Upper lobe of right lung (tissue), 1 donor: Measurements from ENCODE around the gene PKIG. TPM values are rescaled to one million over a fixed set of nuclear protein-coding genes. Genes with fewer than 3 reads are reported as not detected.

Experiments used
- ATAC-seq: fragments of 200-7000 bp; cut with Tn5 transposase; one replicate; pipeline ENCODE4 v1.9.1; 2020; ENCODE audit warnings: mild to moderate bottlenecking, moderate library complexity
- DNase-seq: peaks from one replicate; pipeline ENCODE4 v3.0.0-alpha.2; 2020
- H3K27ac ChIP-seq: fragments of 200-600 bp; one replicate; pipeline ENCODE4 v1.8.0; 2022
- H3K27me3 ChIP-seq: fragments of 200-600 bp; one replicate; pipeline ENCODE4 v1.8.0; 2022; ENCODE audit warnings: mild to moderate bottlenecking
- H3K36me3 ChIP-seq: fragments of 200-600 bp; one replicate; pipeline ENCODE4 v1.8.0; 2022
- H3K4me1 ChIP-seq: fragments of 200-600 bp; one replicate; pipeline ENCODE4 v1.8.0; 2022
- H3K4me3 ChIP-seq: fragments of 200-600 bp; one replicate; pipeline ENCODE4 v1.8.0; 2022; ENCODE audit warnings: mild to moderate bottlenecking
- H3K9me3 ChIP-seq: fragments of 200-600 bp; one replicate; pipeline ENCODE4 v1.8.0; 2022
- intact Hi-C: fragments of 100-400 bp; cut with DNase I; formaldehyde crosslinking; loops from one replicate; pipeline ENCODE4 v1.11.0; 2022
- total RNA-seq: library from RNA; stranded (reverse); fragmentation: NEBNext Ultra II Directional; extraction: Animal tissue kit (Norgen Biotek cat#: 25700); gene quantifications from one replicate; pipeline ENCODE4 v1.2.1, GENCODE V29; 2021
- TF ChIP-seq, protein P1 (sequence below): fragments of 200-600 bp; IDR thresholded peaks from one replicate; pipeline ENCODE4 v1.8.0; 2022; ENCODE audit warnings: antibody characterized with exemption
- donor health status: DM: no; HTN: yes; CAD: no; lungs with severe emphysema.

PKIG gene
- total RNA-seq, 1 donor from 2014 or later, result 88.8 TPM

DNA sequence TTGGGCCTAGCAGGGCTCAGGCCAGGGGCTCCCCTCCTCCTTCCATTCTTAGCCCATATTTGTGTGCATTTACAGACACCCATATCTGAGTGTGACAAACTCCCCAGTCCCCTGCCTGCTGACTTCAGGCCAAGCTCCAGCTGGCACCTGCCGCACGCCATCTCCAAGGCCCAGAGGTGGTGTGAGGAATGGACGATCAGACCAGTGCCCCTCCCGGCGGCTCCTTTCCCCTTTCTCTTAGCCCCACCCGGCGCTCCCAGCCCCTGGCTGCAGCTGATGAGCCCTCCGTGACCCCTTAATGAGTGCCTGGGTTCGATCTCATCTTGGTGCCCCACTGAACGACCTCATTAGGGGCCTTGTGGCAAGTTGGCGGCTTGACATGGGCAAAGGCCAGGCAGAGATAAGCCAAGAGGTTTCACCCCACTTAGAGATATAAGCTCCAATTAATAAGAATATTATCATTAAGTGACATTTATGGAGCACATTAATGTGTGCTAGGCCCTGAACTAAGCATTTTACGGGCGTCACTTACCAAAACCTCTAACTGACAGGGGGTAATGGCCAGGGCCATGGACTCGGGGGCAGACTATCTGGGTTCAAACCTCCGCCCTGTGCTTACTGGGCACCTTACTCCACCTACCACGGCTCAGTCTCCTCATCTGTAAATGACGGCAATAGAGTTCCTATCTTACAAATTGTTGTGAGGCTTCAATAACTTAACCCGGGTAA lies 51.7 kb downstream of the PKIG start:
- no peaks in the 10 kb centered on the region for H3K9me3 ChIP-seq
- intact Hi-C loops, result no loop called here
- no peak for ATAC-seq
- no peak overlapping the region for H3K27ac ChIP-seq
- TF ChIP-seq, protein P1, sequence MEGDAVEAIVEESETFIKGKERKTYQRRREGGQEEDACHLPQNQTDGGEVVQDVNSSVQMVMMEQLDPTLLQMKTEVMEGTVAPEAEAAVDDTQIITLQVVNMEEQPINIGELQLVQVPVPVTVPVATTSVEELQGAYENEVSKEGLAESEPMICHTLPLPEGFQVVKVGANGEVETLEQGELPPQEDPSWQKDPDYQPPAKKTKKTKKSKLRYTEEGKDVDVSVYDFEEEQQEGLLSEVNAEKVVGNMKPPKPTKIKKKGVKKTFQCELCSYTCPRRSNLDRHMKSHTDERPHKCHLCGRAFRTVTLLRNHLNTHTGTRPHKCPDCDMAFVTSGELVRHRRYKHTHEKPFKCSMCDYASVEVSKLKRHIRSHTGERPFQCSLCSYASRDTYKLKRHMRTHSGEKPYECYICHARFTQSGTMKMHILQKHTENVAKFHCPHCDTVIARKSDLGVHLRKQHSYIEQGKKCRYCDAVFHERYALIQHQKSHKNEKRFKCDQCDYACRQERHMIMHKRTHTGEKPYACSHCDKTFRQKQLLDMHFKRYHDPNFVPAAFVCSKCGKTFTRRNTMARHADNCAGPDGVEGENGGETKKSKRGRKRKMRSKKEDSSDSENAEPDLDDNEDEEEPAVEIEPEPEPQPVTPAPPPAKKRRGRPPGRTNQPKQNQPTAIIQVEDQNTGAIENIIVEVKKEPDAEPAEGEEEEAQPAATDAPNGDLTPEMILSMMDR, result no peak
- H3K36me3 ChIP-seq, result no peaks in the 10 kb centered on the region
- no peaks in the 10 kb centered on the region for H3K27me3 ChIP-seq
- DNase-seq, result no peak
- H3K4me3 ChIP-seq, result no peak overlapping the region
- H3K4me1 ChIP-seq, result no peaks in the 10 kb centered on the region

DNA sequence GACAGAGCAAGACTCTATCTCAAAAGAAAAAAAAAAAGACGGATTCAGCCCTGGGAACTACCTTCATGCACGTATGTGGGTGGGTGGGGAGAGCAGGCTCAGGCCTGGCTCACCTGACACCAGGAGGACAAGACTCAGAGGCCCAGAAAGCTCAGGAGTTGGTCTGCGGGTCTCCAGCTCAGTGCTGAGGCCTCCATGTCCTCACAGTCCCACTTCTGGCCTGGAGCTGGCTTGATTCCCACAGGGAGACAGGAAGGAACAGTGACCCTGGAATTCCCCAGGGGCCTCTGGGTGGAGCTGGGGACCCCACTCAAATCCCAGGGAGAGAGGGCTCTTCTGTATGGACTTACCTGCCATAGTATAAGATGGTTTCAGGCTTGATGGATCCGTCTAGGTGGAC lies 53.5 kb downstream of the PKIG start:
- H3K27me3 ChIP-seq, result no peaks in the 10 kb centered on the region
- ATAC-seq (no peak), DNase-seq (no peak)
- intact Hi-C loops, result no loop called here
- H3K4me1 ChIP-seq, result no peaks in the 10 kb centered on the region
- no peaks in the 10 kb centered on the region for H3K9me3 ChIP-seq
- H3K36me3 ChIP-seq, result no peaks in the 10 kb centered on the region
- TF ChIP-seq, protein P1, result no peak
- no peak overlapping the region for H3K4me3 ChIP-seq
- H3K27ac ChIP-seq, result no peak overlapping the region

DNA sequence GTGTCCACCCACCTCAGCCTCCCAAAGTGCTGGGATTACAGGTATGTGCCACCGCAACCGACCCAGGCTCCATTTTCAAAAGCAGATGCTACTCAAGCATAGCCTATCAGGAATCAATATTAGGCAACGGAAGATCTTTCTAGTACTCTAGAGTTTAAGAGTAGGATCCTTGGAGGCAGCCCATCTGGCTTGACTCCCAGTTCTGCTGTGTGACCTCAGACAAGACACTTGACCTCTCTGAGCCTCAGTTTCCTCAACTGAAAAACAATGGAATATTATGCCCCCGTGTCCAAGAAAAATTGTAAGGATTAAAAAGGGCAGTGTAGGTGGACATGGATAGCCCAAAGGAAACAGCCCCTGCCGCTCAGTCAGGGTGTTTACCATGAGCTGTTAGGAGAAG lies 54.7 kb downstream of the PKIG start:
- no peak overlapping the region for H3K4me3 ChIP-seq
- no peaks in the 10 kb centered on the region for H3K27me3 ChIP-seq
- TF ChIP-seq, protein P1, result no peak
- intact Hi-C loops, result no loop called here
- H3K27ac ChIP-seq, result no peak overlapping the region
- H3K4me1 ChIP-seq, result peaks cover 3% of the 10 kb centered on the region
- DNase-seq, result no peak
- no peak for ATAC-seq
- no peaks in the 10 kb centered on the region for H3K36me3 ChIP-seq
- H3K9me3 ChIP-seq, result no peaks in the 10 kb centered on the region

DNA sequence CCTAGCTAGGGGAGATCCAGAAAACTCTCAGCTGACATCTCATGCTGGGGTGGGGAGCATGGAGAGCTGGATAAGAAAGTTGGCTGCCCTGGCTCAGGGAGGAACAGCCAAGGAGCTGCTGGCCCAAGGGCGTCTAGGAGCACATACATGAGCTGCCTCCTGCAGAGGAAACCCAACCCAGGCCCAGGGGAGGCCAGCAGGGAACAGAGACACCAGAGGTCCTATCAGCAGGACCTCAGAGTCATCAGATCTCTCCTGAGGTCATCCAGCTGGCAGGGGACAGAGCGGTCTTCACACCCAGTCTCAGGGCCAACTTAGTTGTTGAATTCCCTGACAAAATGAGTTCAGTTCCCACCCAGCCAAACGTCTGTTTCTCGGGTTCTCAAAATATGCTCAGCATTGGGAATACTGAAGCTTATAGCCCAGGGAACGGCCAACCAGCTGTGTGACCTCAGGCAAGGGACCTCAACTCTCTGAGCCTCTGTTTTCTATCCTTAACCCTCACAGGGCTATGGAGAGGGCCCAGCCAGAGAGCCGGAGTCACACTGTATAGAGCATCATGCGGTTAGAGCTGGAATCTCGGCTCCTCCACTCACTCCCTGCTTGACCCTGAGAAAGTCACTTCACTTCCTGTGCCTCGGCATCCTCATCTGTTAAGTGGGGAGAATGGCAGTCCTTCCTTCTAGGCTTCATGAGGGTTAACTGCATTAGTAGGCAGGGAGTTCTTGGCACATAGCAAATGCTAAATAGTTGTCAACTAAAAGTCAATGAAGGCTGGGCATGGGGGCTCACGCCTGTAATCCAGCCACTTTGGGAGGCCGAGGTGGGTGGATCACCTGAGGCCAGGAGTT lies 55.4 kb downstream of the PKIG start:
- Histone ChIP-seq H3K27ac (no peak overlapping the region), H3K4me3 (no peak overlapping the region), H3K36me3 (no peaks in the 10 kb centered on the region), H3K4me1 (peaks cover 10% of the 10 kb centered on the region), H3K27me3 (no peaks in the 10 kb centered on the region), H3K9me3 (no peaks in the 10 kb centered on the region)
- intact Hi-C loops, result no loop called here
- TF ChIP-seq, protein P1, result no peak
- ATAC-seq (no peak), DNase-seq (no peak)

DNA sequence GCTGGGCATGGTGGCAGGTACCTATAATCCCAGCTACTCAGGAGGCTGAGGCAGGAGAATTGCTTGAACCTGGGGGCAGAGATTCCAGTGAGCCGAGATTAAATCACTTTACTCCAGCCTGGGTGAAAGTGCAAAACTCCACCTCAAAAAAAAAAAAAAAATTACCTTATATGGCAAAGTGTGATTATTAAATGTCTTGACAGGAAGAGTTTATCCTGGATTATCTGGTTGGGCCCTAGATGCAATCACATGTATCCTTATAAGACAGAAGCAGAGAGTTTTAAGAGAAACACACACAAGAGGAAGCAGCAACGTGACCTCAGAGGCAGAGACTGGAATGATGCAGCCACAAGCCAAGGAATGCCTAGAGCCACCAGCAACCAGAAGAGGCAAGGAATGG lies 58.1 kb downstream of the PKIG start:
- H3K27me3 ChIP-seq, result no peaks in the 10 kb centered on the region
- DNase-seq, result no peak
- no peaks in the 10 kb centered on the region for H3K36me3 ChIP-seq
- TF ChIP-seq, protein P1, result no peak
- no peak for ATAC-seq
- H3K4me1 ChIP-seq, result peaks cover 32% of the 10 kb centered on the region
- H3K9me3 ChIP-seq, result no peaks in the 10 kb centered on the region
- H3K27ac ChIP-seq, result no peak overlapping the region
- no peak overlapping the region for H3K4me3 ChIP-seq
- intact Hi-C loops, result no loop called here
